ENCODE measurements around the gene EFS.

The EFS gene, protein sequence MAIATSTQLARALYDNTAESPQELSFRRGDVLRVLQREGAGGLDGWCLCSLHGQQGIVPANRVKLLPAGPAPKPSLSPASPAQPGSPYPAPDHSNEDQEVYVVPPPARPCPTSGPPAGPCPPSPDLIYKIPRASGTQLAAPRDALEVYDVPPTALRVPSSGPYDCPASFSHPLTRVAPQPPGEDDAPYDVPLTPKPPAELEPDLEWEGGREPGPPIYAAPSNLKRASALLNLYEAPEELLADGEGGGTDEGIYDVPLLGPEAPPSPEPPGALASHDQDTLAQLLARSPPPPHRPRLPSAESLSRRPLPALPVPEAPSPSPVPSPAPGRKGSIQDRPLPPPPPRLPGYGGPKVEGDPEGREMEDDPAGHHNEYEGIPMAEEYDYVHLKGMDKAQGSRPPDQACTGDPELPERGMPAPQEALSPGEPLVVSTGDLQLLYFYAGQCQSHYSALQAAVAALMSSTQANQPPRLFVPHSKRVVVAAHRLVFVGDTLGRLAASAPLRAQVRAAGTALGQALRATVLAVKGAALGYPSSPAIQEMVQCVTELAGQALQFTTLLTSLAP

GRCh38 chr14:23365036-23365731 is at the start of gene EFS:
TSS of gene EFS (minus strand) at chr14:23365172. CDS start at chr14:23365025, 147 bp downstream.
- Histone ChIP-seq H3K4me3 (ENCODE audit: low read length) (no peak within 1 kb of the TSS), H3K9me2 (replicated peaks; ENCODE audit: insufficient read depth, low read length) (no peaks in the 10 kb centered on the region), H3K36me3 (replicated peaks; ENCODE audit: insufficient read depth, low read length) (no peaks in the 10 kb centered on the region), H3K4me2 (ENCODE audit: low read depth, low read length) (no peak within 1 kb of the TSS), H2AFZ (ENCODE audit: low read length) (no peak within 1 kb of the TSS), H3K9ac (ENCODE audit: low read length) (no peak within 1 kb of the TSS), H3K27me3 (replicated peaks; ENCODE audit: insufficient read depth, low read length) (peaks cover 7% of the 10 kb centered on the region), H3K79me2 (ENCODE audit: low read length) (no peaks in the 10 kb centered on the region), H3F3A (ENCODE audit: insufficient read depth, low read length) (no peaks in the 10 kb centered on the region), H3K27ac (ENCODE audit: low read length) (no peak within 1 kb of the TSS), H3K4me1 (ENCODE audit: low read length) (no peaks in the 10 kb centered on the region), H3K9me3 (replicated peaks; ENCODE audit: insufficient read depth, low read length) (no peaks in the 10 kb centered on the region), H4K20me1 (ENCODE audit: insufficient read depth, low read length) (no peaks in the 10 kb centered on the region)
- no peak for DNase-seq
- TF ChIP-seq CTCF (IDR thresholded peaks at IDR 0.05; ENCODE audit: low read length) (no peak), EZH2phosphoT487 (IDR thresholded peaks at IDR 0.05; ENCODE audit: low read length) (no peak), EZH2 (optimal IDR thresholded peaks at IDR 0.05; ENCODE audit: low read depth, low read length) (no peak)

- no peak for DNase-seq
- Histone ChIP-seq H3K4me3 (ENCODE audit: low read length) (no peak overlapping the region), H3K4me2 (ENCODE audit: low read depth, low read length) (no peak overlapping the region), H3K36me3 (replicated peaks; ENCODE audit: insufficient read depth, low read length) (no peaks in the 10 kb centered on the region), H3K79me2 (ENCODE audit: low read length) (no peaks in the 10 kb centered on the region), H3K9ac (ENCODE audit: low read length) (no peak overlapping the region), H2AFZ (ENCODE audit: low read length) (no peak overlapping the region), H3K27me3 (replicated peaks; ENCODE audit: insufficient read depth, low read length) (peaks cover 43% of the 10 kb centered on the region; the same call in 1 of the 2 replicates), H3K27ac (ENCODE audit: low read length) (no peak overlapping the region), H3K4me1 (ENCODE audit: low read length) (no peaks in the 10 kb centered on the region), H3K9me2 (replicated peaks; ENCODE audit: insufficient read depth, low read length) (no peaks in the 10 kb centered on the region), H4K20me1 (ENCODE audit: insufficient read depth, low read length) (no peaks in the 10 kb centered on the region), H3F3A (ENCODE audit: insufficient read depth, low read length) (no peaks in the 10 kb centered on the region), H3K9me3 (replicated peaks; ENCODE audit: insufficient read depth, low read length) (no peaks in the 10 kb centered on the region)
- TF ChIP-seq EZH2 (optimal IDR thresholded peaks at IDR 0.05; ENCODE audit: low read depth, low read length) (no peak), EZH2phosphoT487 (IDR thresholded peaks at IDR 0.05; ENCODE audit: low read length) (no peak), CTCF (IDR thresholded peaks at IDR 0.05; ENCODE audit: low read length) (no peak)
These were observed 49.3 kb upstream of the EFS start for GRCh38 chr14:23414254-23414653.

DNA sequence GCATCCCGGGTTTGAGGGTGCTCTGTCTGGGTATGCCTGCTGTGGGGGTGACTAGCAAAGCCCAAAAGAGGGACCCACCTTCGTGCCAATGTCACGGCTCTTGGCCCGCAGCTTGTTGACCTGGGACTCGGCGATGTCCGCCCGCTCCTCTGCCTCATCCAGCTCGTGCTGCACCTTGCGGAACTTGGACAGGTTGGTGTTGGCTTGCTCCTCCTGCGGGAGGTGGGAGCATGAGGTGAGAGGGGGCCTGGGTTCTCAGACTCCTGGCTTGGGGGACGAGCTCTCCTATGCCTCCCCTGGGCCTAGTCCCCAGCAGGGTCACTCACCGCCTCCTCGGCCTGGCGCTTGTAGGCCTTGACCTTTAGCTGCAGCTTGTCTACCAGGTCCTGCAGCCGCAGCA is 48.7 kb upstream of the EFS start:
- Histone ChIP-seq H3K4me2 (ENCODE audit: low read depth, low read length) (no peak overlapping the region), H4K20me1 (ENCODE audit: insufficient read depth, low read length) (no peaks in the 10 kb centered on the region), H3K4me3 (ENCODE audit: low read length) (no peak overlapping the region), H2AFZ (ENCODE audit: low read length) (no peak overlapping the region), H3K9ac (ENCODE audit: low read length) (no peak overlapping the region), H3K9me2 (replicated peaks; ENCODE audit: insufficient read depth, low read length) (no peaks in the 10 kb centered on the region), H3K36me3 (replicated peaks; ENCODE audit: insufficient read depth, low read length) (no peaks in the 10 kb centered on the region), H3K4me1 (ENCODE audit: low read length) (no peaks in the 10 kb centered on the region), H3K27me3 (replicated peaks; ENCODE audit: insufficient read depth, low read length) (peaks cover 43% of the 10 kb centered on the region; the same call in 1 of the 2 replicates), H3K27ac (ENCODE audit: low read length) (no peak overlapping the region), H3F3A (ENCODE audit: insufficient read depth, low read length) (no peaks in the 10 kb centered on the region), H3K9me3 (replicated peaks; ENCODE audit: insufficient read depth, low read length) (no peaks in the 10 kb centered on the region), H3K79me2 (ENCODE audit: low read length) (no peaks in the 10 kb centered on the region)
- TF ChIP-seq EZH2 (optimal IDR thresholded peaks at IDR 0.05; ENCODE audit: low read depth, low read length) (no peak), CTCF (IDR thresholded peaks at IDR 0.05; ENCODE audit: low read length) (no peak), EZH2phosphoT487 (IDR thresholded peaks at IDR 0.05; ENCODE audit: low read length) (no peak)
- no peak for DNase-seq

Measured in MM.1S (cell line).